Stimulated activated CD4-positive, alpha-beta T cell treated with anti-CD3 and anti-CD28 coated beads, Interleukin-15, amount 100 ng/mL, for 24 hours (primary cell): Measurements from ENCODE around the gene FST.

ENCODE experiments used
- DNase-seq: peaks from one replicate; pipeline ENCODE4 v3.0.0-alpha.2; 2020

The FST gene

GRCh38 chr5:53480416-53481158, at the start of gene FST:
FST (plus strand) TSS chr5:53480629; CDS start chr5:53480792, 163 bp downstream.
- peak; percentile 18 for DNase-seq

GRCh38 chr5:53431665-53432064, 48.8 kb upstream of the FST start:
- no peak for DNase-seq

GRCh38 chr5:53433026-53433425, 47.4 kb upstream of the FST start:
- no peak for DNase-seq

GRCh38 chr5:53434541-53434940, 45.9 kb upstream of the FST start:
- DNase-seq, result no peak

GRCh38 chr5:53436480-53437191, 43.8 kb upstream of the FST start:
- DNase-seq, result no peak

GRCh38 chr5:53438079-53438478, 42.4 kb upstream of the FST start:
- DNase-seq, result no peak

- DNase-seq, result no peak
Observed at GRCh38 chr5:53438486-53439472, 41.6 kb upstream of the FST start.

GRCh38 chr5:53442961-53443360, 37.5 kb upstream of the FST start:
- DNase-seq, result no peak

- no peak for DNase-seq
Observed at GRCh38 chr5:53445569-53445968, 34.9 kb upstream of the FST start.

- DNase-seq, result no peak
Observed at GRCh38 chr5:53446908-53447307, 33.5 kb upstream of the FST start.

GRCh38 chr5:53448851-53449250, 31.6 kb upstream of the FST start:
- no peak for DNase-seq

GRCh38 chr5:53453898-53454718, 26.3 kb upstream of the FST start:
- DNase-seq, result no peak

GRCh38 chr5:53454719-53455000, 25.8 kb upstream of the FST start:
- DNase-seq, result no peak

GRCh38 chr5:53456366-53456765, 24.1 kb upstream of the FST start:
- DNase-seq, result no peak

- no peak for DNase-seq
Observed at GRCh38 chr5:53463909-53464621, 16.4 kb upstream of the FST start.

- no peak for DNase-seq
Observed at GRCh38 chr5:53464722-53465121, 15.7 kb upstream of the FST start.

GRCh38 chr5:53469946-53470687, 10.3 kb upstream of the FST start:
- no peak for DNase-seq

GRCh38 chr5:53472279-53472678, 8.2 kb upstream of the FST start:
- DNase-seq, result no peak

- DNase-seq, result no peak
Observed at GRCh38 chr5:53472720-53473510, 7.5 kb upstream of the FST start.

GRCh38 chr5:53473633-53474032, 6.8 kb upstream of the FST start:
- DNase-seq, result no peak
